Measurements from ENCODE around the gene EDRF1. TPM values are rescaled to one million over a fixed set of nuclear protein-coding genes. Genes with fewer than 3 reads are reported as not detected.

EDRF1 gene
- total RNA-seq, 1 donor from 2014 or later, result 41.3 TPM

GRCh38 chr10:125721035-125721434 is 1.5 kb downstream of the EDRF1 start:
- DNase-seq, result no peak
- Mint-ChIP-seq H3K27me3 (ENCODE audit: unreplicated experiment) (no peaks in the 10 kb centered on the region), H3K9me3 (ENCODE audit: unreplicated experiment) (peaks cover 6% of the 10 kb centered on the region), H3K4me1 (ENCODE audit: low read depth, unreplicated experiment) (no peaks in the 10 kb centered on the region), H3K4me3 (ENCODE audit: unreplicated experiment) (peak overlapping the region; percentile 74), H3K27ac (ENCODE audit: unreplicated experiment) (no peak overlapping the region), H3K36me3 (ENCODE audit: unreplicated experiment) (peaks cover 5% of the 10 kb centered on the region)
- no peak for TF ChIP-seq CTCF (IDR thresholded peaks at IDR 0.05; ENCODE audit: partially characterized antibody, unreplicated experiment)

GRCh38 chr10:125722811-125723210 is 3.3 kb downstream of the EDRF1 start:
- Mint-ChIP-seq H3K9me3 (ENCODE audit: unreplicated experiment) (peaks cover 4% of the 10 kb centered on the region), H3K27ac (ENCODE audit: unreplicated experiment) (no peak overlapping the region), H3K36me3 (ENCODE audit: unreplicated experiment) (peaks cover 4% of the 10 kb centered on the region), H3K27me3 (ENCODE audit: unreplicated experiment) (no peaks in the 10 kb centered on the region), H3K4me3 (ENCODE audit: unreplicated experiment) (no peak overlapping the region), H3K4me1 (ENCODE audit: low read depth, unreplicated experiment) (no peaks in the 10 kb centered on the region)
- no peak for TF ChIP-seq CTCF (IDR thresholded peaks at IDR 0.05; ENCODE audit: partially characterized antibody, unreplicated experiment)
- DNase-seq, result no peak

GRCh38 chr10:125726914-125727313 is 7.4 kb downstream of the EDRF1 start:
- Mint-ChIP-seq H3K36me3 (ENCODE audit: unreplicated experiment) (no peaks in the 10 kb centered on the region), H3K4me1 (ENCODE audit: low read depth, unreplicated experiment) (no peaks in the 10 kb centered on the region), H3K4me3 (ENCODE audit: unreplicated experiment) (no peak overlapping the region), H3K27me3 (ENCODE audit: unreplicated experiment) (no peaks in the 10 kb centered on the region), H3K27ac (ENCODE audit: unreplicated experiment) (no peak overlapping the region), H3K9me3 (ENCODE audit: unreplicated experiment) (no peaks in the 10 kb centered on the region)
- DNase-seq, result no peak
- TF ChIP-seq CTCF (IDR thresholded peaks at IDR 0.05; ENCODE audit: partially characterized antibody, unreplicated experiment), result no peak

- H3K4me3 Mint-ChIP-seq (ENCODE audit: unreplicated experiment), result no peak overlapping the region
- H3K27ac Mint-ChIP-seq (ENCODE audit: unreplicated experiment), result no peak overlapping the region
- TF ChIP-seq CTCF (IDR thresholded peaks at IDR 0.05; ENCODE audit: partially characterized antibody, unreplicated experiment), result no peak
- no peaks in the 10 kb centered on the region for H3K9me3 Mint-ChIP-seq (ENCODE audit: unreplicated experiment)
- H3K27me3 Mint-ChIP-seq (ENCODE audit: unreplicated experiment), result no peaks in the 10 kb centered on the region
- no peaks in the 10 kb centered on the region for H3K4me1 Mint-ChIP-seq (ENCODE audit: low read depth, unreplicated experiment)
- H3K36me3 Mint-ChIP-seq (ENCODE audit: unreplicated experiment), result no peaks in the 10 kb centered on the region
- DNase-seq, result no peak
These were observed 7.9 kb downstream of the EDRF1 start for GRCh38 chr10:125727436-125727835.

- TF ChIP-seq CTCF (IDR thresholded peaks at IDR 0.05; ENCODE audit: partially characterized antibody, unreplicated experiment), result no peak
- H3K9me3 Mint-ChIP-seq (ENCODE audit: unreplicated experiment), result peaks cover 4% of the 10 kb centered on the region
- no peaks in the 10 kb centered on the region for H3K36me3 Mint-ChIP-seq (ENCODE audit: unreplicated experiment)
- H3K27ac Mint-ChIP-seq (ENCODE audit: unreplicated experiment), result no peak overlapping the region
- no peaks in the 10 kb centered on the region for H3K27me3 Mint-ChIP-seq (ENCODE audit: unreplicated experiment)
- H3K4me3 Mint-ChIP-seq (ENCODE audit: unreplicated experiment), result no peak overlapping the region
- peaks cover 34% of the 10 kb centered on the region for H3K4me1 Mint-ChIP-seq (ENCODE audit: low read depth, unreplicated experiment)
- no peak for DNase-seq
These were observed 14.6 kb downstream of the EDRF1 start for GRCh38 chr10:125734148-125734547.
